Astrocyte (in vitro differentiated cells and primary cell): ENCODE results near the gene DDX1.

Source experiments
- CTCF ChIP-seq: IDR thresholded peaks from 2 replicates; pipeline ENCODE4 v1.5.1; 2011; ENCODE audit warnings: low read depth, mild to moderate bottlenecking, inconsistent platforms, low read length, moderate library complexity; ENCODE audit not compliant: insufficient read depth
- EZH2 ChIP-seq: IDR thresholded peaks from 2 replicates; pipeline ENCODE4 v1.6.1; 2012; ENCODE audit warnings: mild to moderate bottlenecking, low read length, inconsistent platforms; ENCODE audit not compliant: insufficient read depth

GRCh38 chr2:15596968-15597367 is 5.3 kb downstream of the DDX1 start:
- no peak for TF ChIP-seq CTCF
- no peak for TF ChIP-seq EZH2
